GM12878 (cell line): ENCODE data around the gene UBE2I. TPM values are rescaled to one million over a fixed set of nuclear protein-coding genes. Genes with fewer than 3 reads are reported as not detected.

Experiments used
- ATAC-seq: fragments of 200-7000 bp; cut with Tn5 transposase; 3 replicates; pipeline ENCODE4 v1.9.1; 2020; ENCODE audit warnings: mild to moderate bottlenecking, moderate library complexity
- BruUV-seq: library from RNA; stranded (reverse); fragments of 400-500 nt; replicated peaks from 2 replicates; lab custom pipeline; 2021; lab: Mats Ljungman, UMichigan
- CTCF ChIA-PET: fragments of 300-600 bp; sonication (Branson Sonifier 250); formaldehyde crosslinking; extraction: SDS; loops from one replicate; lab custom pipeline; 2021; ENCODE audit warnings: inconsistent platforms; lab: Yijun Ruan, JAX
- POLR2A ChIA-PET: fragments of 350-600 bp; formaldehyde crosslinking; extraction: SDS; loops from one replicate; lab custom pipeline; 2021; ENCODE audit warnings: inconsistent platforms; lab: Charles Lee
- RAD21 ChIA-PET: fragments of 300-600 bp; sonication (Branson Sonifier 250); formaldehyde crosslinking; loops from one replicate; lab custom pipeline; 2023; ENCODE audit warnings: antibody characterized with exemption; ENCODE audit not compliant: unreplicated experiment; lab: Charles Lee
- SMC1A ChIA-PET: fragments of 300-600 bp; sonication (Branson Sonifier 250); formaldehyde crosslinking; loops from one replicate; lab custom pipeline; 2023; ENCODE audit not compliant: unreplicated experiment, uncharacterized antibody; lab: Charles Lee
- DNase-seq: peaks from one replicate; pipeline ENCODE4 v3.0.0-alpha.2; 2011; ENCODE audit warnings: low read depth, low spot score
- FAIRE-seq: peaks from 3 replicates; lab custom pipeline; 2011; peaks lifted over from hg19 to GRCh38; lab: Jason Lieb, UNC
- H2AFZ ChIP-seq: 2 replicates; pipeline ENCODE4 v1.6.0; 2011; ENCODE audit warnings: low read depth, low read length, control low read depth; ENCODE audit not compliant: control insufficient read depth
- H3K27ac ChIP-seq: 2 replicates; pipeline ENCODE4 v1.5.1; 2011; ENCODE audit warnings: control low read depth; ENCODE audit not compliant: control insufficient read depth, insufficient read depth
- H3K27me3 ChIP-seq, 2 experiments: replicated peaks in 1 of 2; 2 replicates each; pipeline versions ENCODE4 v1.6.0 to v1.6.1; 2011; ENCODE audit warnings: low read length in 1 of 2; ENCODE audit not compliant: control insufficient read depth in 2 of 2, insufficient read depth in 2 of 2
- H3K36me3 ChIP-seq, 2 experiments: 2 replicates each; pipeline ENCODE4 v1.5.1; 2011; ENCODE audit warnings: low read length in 1 of 2; ENCODE audit not compliant: control insufficient read depth in 2 of 2, insufficient read depth in 2 of 2
- H3K4me1 ChIP-seq: 2 replicates; pipeline ENCODE4 v1.6.1; 2011; ENCODE audit warnings: mild to moderate bottlenecking, low read length, moderate library complexity, mixed read lengths; ENCODE audit not compliant: control insufficient read depth, insufficient read depth
- H3K4me2 ChIP-seq: 2 replicates; pipeline ENCODE4 v1.6.0; 2011; ENCODE audit warnings: control low read depth; ENCODE audit not compliant: control insufficient read depth, insufficient read depth
- H3K4me3 ChIP-seq: fragments of 200-600 bp; sonication (generic); 2 replicates; pipeline ENCODE4 v1.5.1; 2016
- H3K79me2 ChIP-seq: 2 replicates; pipeline ENCODE4 v1.6.0; 2011; ENCODE audit warnings: low read length; ENCODE audit not compliant: control insufficient read depth, insufficient read depth
- H3K9ac ChIP-seq: 2 replicates; pipeline ENCODE4 v1.8.0; 2011; ENCODE audit warnings: low read length, control low read depth, mixed read lengths; ENCODE audit not compliant: control insufficient read depth, insufficient read depth
- H3K9me3 ChIP-seq: replicated peaks from 3 replicates; pipeline ENCODE4 v1.5.1; 2011; ENCODE audit warnings: mild to moderate bottlenecking, low read length; ENCODE audit not compliant: control insufficient read depth, insufficient read depth
- H4K20me1 ChIP-seq: 2 replicates; pipeline ENCODE4 v1.6.0; 2011; ENCODE audit not compliant: control insufficient read depth, insufficient read depth
- BMI1 ChIP-seq: fragments of 450-650 bp; IDR thresholded peaks from 2 replicates; pipeline ENCODE4 v1.6.1; 2016; ENCODE audit warnings: mild to moderate bottlenecking, moderate library complexity, borderline replicate concordance
- FOXM1 ChIP-seq: IDR thresholded peaks from 2 replicates; pipeline ENCODE4 v1.6.1; 2012; ENCODE audit warnings: low read depth, mild to moderate bottlenecking, inconsistent platforms, low read length, moderate library complexity
- MTA3 ChIP-seq: IDR thresholded peaks from 2 replicates; pipeline ENCODE4 v1.6.1; 2012; ENCODE audit warnings: low read length, inconsistent platforms, borderline replicate concordance
- WGBS: methylation state at CpG from one replicate; pipeline ENCODE4 v1.1.6; 2016; ENCODE audit warnings: low lambda C conversion rate; ENCODE audit not compliant: insufficient replicate concordance, insufficient coverage; ENCODE audit errors: missing lambda C conversion rate; 5-methylcytosine and 5-hydroxymethylcytosine counted together
- in situ Hi-C: fragments of 300-500 bp; cut with MboI; formaldehyde crosslinking; loops from 9 replicates; pipeline ENCODE4 v1.14.3; 2018; ENCODE audit warnings: mixed read lengths
- intact Hi-C: fragments of 100-400 bp; cut with micrococcal nuclease; formaldehyde crosslinking; loops from one replicate; pipeline ENCODE4 v1.14.2; 2022; ENCODE audit not compliant: unreplicated experiment
- polyA plus RNA-seq, 11 experiments: library from polyadenylated mRNA; depleted of rRNA in 4 of 11; unstranded in 6 of 11; stranded (reverse) in 5 of 11; fragments of >200 nt; fragmentation: Nextera tagmentation in 4 of 11; fragmentation: Illumina TruSeq in 1 of 11; extraction: Ambion mirVana in 4 of 11; extraction: Trizol in 1 of 11; gene quantifications; 1 replicate in 1 of 11; 2 replicates in 10 of 11; pipeline versions ENCODE4 v1.2.1 to v1.2.3, GENCODE V29; 2011 to 2016; ENCODE audit warnings: inconsistent platforms in 2 of 11, missing spikeins in 2 of 11, low read depth in 1 of 11
- total RNA-seq, 4 experiments: library from RNA; depleted of rRNA in 3 of 4; stranded (reverse); fragments of >200 nt in 3 of 4; fragmentation: Illumina TruSeq in 1 of 4; extraction: Trizol in 1 of 4; gene quantifications; 2 replicates each; pipeline versions ENCODE4 v1.2.1 to v1.2.3, GENCODE V29; 2013 to 2021
- TF ChIP-seq, protein P1 (sequence below): IDR thresholded peaks from 2 replicates; pipeline ENCODE4 v1.6.1; 2011; ENCODE audit warnings: borderline replicate concordance, low read depth, mild to moderate bottlenecking, moderate library complexity, mixed read lengths, low read length; ENCODE audit not compliant: insufficient read depth; ENCODE audit errors: extremely low read length

UBE2I gene
- total and polyA plus RNA-seq, 10 of the 15 experiments (the other 5 are each of a cell fraction or from before 2014, with no cell fraction given) = 47.5 to 243 (median 194) TPM

DNA sequence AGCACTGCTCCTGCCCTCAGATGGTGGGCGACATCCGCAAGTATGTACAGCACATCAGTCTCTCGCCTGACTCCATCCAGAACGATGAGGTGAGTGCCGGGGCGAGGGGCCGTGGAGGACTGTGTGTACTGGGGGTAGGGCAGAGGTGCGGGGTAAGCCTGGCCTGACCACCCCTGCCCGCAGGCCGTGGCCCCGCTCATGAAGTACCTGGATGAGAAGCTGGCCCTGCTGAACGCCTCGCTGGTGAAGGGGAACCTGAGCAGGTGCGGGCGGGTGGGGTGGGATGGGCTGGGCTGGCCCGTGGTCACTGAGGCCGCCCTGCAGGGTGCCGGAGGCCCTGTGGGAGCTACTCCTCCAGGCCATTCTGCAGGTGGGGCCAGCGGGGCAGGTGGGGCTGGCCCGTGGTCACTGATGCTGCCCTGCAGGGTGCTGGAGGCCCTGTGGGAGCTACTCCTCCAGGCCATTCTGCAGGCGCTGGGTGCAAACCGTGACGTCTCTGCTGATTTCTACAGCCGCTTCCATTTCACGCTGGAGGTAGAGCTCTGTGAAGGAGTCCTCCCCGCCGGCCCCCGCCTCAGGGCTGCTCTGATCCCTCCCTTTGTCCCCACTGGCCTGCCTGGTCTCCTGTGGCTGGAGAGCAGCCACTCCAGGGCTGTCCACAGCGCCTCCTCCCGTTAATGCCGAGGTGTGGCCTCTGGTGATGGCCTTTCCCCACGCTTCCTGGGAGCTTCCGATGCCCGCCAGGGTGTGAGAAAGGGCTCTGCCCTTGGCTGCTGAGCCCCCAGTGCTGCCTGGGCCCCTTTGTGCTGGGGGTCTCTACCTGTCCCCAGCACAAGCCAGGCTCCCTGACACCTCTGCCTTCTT, 37.2 kb downstream of the UBE2I start:
- intact Hi-C loops = no loop called here
- Histone ChIP-seq H3K79me2 (peaks cover 14% of the 10 kb centered on the region), H3K9me3 (no peaks in the 10 kb centered on the region), H3K9ac (no peak overlapping the region), H2AFZ (no peak overlapping the region), H3K27me3 (no peaks in the 10 kb centered on the region), H3K4me1 (peaks cover 19% of the 10 kb centered on the region), H3K4me2 (no peak overlapping the region), H3K27ac (no peak overlapping the region), H3K4me3 (no peak overlapping the region), H3K36me3 (peaks cover 0 to 6% of the 10 kb centered on the region in 2 experiments; a peak in 3 of 4 replicates), H4K20me1 (no peaks in the 10 kb centered on the region)
- RAD21 ChIA-PET = no interaction called here
- SMC1A ChIA-PET = no interaction called here
- WGBS = 47% methylated on average over 23 of the region's 34 CpGs
- ATAC-seq (no peak), FAIRE-seq (no peak), DNase-seq (no peak)
- CTCF ChIA-PET = no interaction called here
- TF ChIP-seq MTA3 = 0 out of 2 replicates have a peak, but pooled peaks have one; percentile 20
- no peak for TF ChIP-seq FOXM1
- no peak for TF ChIP-seq BMI1
- TF ChIP-seq, protein P1, sequence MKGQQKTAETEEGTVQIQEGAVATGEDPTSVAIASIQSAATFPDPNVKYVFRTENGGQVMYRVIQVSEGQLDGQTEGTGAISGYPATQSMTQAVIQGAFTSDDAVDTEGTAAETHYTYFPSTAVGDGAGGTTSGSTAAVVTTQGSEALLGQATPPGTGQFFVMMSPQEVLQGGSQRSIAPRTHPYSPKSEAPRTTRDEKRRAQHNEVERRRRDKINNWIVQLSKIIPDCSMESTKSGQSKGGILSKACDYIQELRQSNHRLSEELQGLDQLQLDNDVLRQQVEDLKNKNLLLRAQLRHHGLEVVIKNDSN = no peak
- POLR2A ChIA-PET = no interaction called here
- no TSS peak for BruUV-seq
- in situ Hi-C loops = no loop called here
